ENCODE measurements around the gene CTSC.

- TF ChIP-seq POLR2AphosphoS5 (IDR thresholded peaks at IDR 0.05) (no peak), CTCF (IDR thresholded peaks at IDR 0.05) (no peak)
These were observed 39.6 kb upstream of the CTSC start for GRCh38 chr11:88377144-88377543.
